BLaER1 (cell line): ENCODE measurements around the gene MFAP2.
A peak's percentile ranks its signal among the peaks of the same experiment; 100 is the strongest.

ENCODE experiments used
- H3K27ac ChIP-seq: shearing (Covaris generic); formaldehyde crosslinking; 2 replicates; pipeline ENCODE4 v1.8.1; 2022
- H3K27me3 ChIP-seq: shearing (Covaris generic); formaldehyde crosslinking; 2 replicates; pipeline ENCODE4 v1.8.1; 2022
- H3K36me3 ChIP-seq: shearing (Covaris generic); formaldehyde crosslinking; 2 replicates; pipeline ENCODE4 v1.8.1; 2022
- H3K4me1 ChIP-seq: shearing (Covaris generic); formaldehyde crosslinking; 2 replicates; pipeline ENCODE4 v1.8.1; 2022
- H3K4me2 ChIP-seq: shearing (Covaris generic); formaldehyde crosslinking; 2 replicates; pipeline ENCODE4 v1.8.1; 2022
- H3K4me3 ChIP-seq: shearing (Covaris generic); formaldehyde crosslinking; 2 replicates; pipeline ENCODE4 v1.8.1; 2022
- H3K9ac ChIP-seq: shearing (Covaris generic); formaldehyde crosslinking; 2 replicates; pipeline ENCODE4 v1.8.1; 2022
- H3K9me3 ChIP-seq: shearing (Covaris generic); formaldehyde crosslinking; 2 replicates; pipeline ENCODE4 v1.8.1; 2022
- H4K20me1 ChIP-seq: shearing (Covaris generic); formaldehyde crosslinking; 2 replicates; pipeline ENCODE4 v1.8.1; 2022
- Cebpa-rat ChIP-seq: shearing (Covaris generic); IDR thresholded peaks from 2 replicates; pipeline ENCODE4 v1.8.1; 2022

MFAP2 gene

DNA sequence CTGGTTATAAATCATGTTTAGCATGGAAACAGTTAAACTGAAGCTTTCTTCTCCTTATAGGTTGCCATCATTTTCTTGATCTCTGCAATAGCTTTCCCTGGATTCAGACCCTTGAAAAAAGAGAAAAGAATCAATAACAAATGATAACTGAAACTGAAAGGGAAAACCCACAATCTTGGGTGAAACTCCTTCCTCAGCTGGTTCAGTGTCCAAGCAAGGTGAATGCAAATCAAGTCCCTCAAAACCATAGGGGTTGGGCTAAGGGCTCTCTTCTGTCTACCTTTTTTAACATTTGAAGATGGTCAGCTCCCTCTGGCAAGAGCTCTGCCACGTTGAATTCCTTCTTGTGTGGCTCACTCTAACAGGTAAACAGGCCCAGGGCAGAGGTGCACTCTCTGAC, 38.4 kb upstream of the MFAP2 start:
- Histone ChIP-seq H4K20me1 (peaks cover 5% of the 10 kb centered on the region; the same call in 1 of the 2 replicates), H3K27ac (no peak overlapping the region), H3K9ac (no peak overlapping the region), H3K36me3 (peaks cover 66% of the 10 kb centered on the region), H3K4me1 (peaks cover 20% of the 10 kb centered on the region), H3K4me2 (no peak overlapping the region), H3K4me3 (no peak overlapping the region), H3K9me3 (no peaks in the 10 kb centered on the region), H3K27me3 (no peaks in the 10 kb centered on the region)
- TF ChIP-seq Cebpa-rat, result no peak

DNA sequence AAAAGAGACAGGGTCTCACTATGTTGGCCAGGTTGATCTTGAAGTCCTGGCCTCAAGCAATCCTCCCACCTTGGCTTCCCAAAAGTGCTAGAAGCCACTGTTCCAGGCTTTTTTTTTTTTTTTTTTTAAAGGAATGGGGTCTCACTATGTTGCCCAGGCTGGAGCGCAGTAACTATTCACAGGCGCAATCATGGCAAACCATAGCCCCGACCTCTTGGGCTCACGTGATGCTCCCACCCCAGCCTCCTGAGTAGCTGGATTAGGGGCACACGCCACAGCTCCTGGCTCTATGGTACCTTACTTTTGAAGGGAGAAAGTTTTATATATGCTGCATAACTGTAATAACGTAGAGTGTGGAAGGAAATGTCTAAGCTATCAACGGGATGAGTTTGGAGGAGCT, 37.0 kb upstream of the MFAP2 start:
- Histone ChIP-seq H3K27ac (no peak overlapping the region), H3K9ac (no peak overlapping the region), H4K20me1 (no peaks in the 10 kb centered on the region), H3K27me3 (no peaks in the 10 kb centered on the region), H3K4me2 (no peak overlapping the region), H3K4me3 (no peak overlapping the region), H3K4me1 (peaks cover 26% of the 10 kb centered on the region), H3K36me3 (peaks cover 51% of the 10 kb centered on the region), H3K9me3 (no peaks in the 10 kb centered on the region)
- no peak for TF ChIP-seq Cebpa-rat

DNA sequence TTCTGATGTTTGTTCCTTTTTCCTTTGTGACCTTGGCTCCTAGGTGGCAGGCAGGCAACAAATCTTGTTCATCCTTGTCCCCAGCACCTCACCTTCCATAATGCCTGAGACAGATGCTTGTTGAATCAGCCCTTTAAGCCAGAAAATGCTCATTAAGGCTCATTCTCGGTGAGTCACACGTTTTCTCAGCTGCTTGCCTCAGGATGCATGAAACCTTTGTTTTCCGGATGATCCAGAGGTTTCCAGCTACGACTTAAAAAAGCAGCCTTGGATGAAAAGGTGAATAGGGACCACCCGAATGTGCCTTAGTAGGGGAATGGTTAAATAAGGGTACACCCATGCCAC, 35.9 kb upstream of the MFAP2 start:
- Histone ChIP-seq H3K4me3 (no peak overlapping the region), H3K4me1 (peaks cover 33% of the 10 kb centered on the region), H3K27ac (no peak overlapping the region), H3K4me2 (no peak overlapping the region), H3K36me3 (peaks cover 40% of the 10 kb centered on the region), H3K9ac (no peak overlapping the region), H4K20me1 (peaks cover 1% of the 10 kb centered on the region), H3K27me3 (no peaks in the 10 kb centered on the region), H3K9me3 (no peaks in the 10 kb centered on the region)
- no peak for TF ChIP-seq Cebpa-rat

DNA sequence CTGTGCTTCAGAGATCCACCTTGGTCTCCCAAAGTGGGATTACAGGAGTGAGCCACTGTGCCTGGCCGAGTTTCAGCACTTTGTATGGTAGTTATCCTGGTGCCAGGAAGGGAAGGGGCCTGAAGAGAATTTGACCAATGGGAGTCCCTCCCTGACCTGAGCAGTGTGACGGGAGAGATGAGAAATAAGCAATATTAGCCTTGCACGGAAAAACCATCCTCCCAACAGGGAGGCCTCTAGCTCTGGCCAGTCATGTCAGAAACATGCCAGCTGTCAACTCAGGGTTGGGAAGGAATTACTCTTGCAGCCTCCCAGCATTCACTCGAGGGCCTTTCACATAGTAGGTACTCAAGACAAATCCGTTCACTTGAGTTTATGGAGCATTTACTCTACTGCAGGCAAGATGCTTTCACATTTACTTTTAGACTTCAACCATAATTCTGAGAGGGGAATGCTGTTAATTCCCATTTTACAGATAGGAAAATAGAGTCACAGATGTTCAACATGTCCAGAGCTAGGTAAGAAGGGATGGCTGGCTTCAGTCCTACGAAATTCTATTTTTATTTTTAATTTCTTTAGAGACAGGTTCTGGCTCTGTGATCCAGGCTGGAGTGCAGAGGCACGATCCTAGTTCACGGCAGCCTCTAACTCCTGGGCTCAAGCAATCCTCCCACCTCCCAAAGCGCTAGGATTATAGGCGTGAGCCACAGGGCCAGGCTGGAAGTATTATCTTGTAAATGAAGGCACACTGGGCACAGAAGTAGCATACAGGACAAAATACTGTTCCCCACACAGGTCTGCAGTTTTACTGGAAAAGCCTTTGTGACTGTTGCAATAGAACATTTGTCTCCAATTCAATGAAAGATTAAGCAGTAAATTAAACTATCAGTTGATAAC, 34.5 kb upstream of the MFAP2 start:
- H3K4me2 ChIP-seq, result peak overlapping the region; percentile 100
- no peaks in the 10 kb centered on the region for H3K9me3 ChIP-seq
- no peak overlapping the region for H3K4me3 ChIP-seq
- H4K20me1 ChIP-seq, result peaks cover 15% of the 10 kb centered on the region
- TF ChIP-seq Cebpa-rat, result no peak
- H3K4me1 ChIP-seq, result peaks cover 47% of the 10 kb centered on the region
- 0 out of 2 replicates have a peak overlapping the region, but pooled peaks have one; percentile 32 for H3K9ac ChIP-seq
- peaks cover 26% of the 10 kb centered on the region for H3K36me3 ChIP-seq
- H3K27ac ChIP-seq, result no peak overlapping the region
- H3K27me3 ChIP-seq, result no peaks in the 10 kb centered on the region

DNA sequence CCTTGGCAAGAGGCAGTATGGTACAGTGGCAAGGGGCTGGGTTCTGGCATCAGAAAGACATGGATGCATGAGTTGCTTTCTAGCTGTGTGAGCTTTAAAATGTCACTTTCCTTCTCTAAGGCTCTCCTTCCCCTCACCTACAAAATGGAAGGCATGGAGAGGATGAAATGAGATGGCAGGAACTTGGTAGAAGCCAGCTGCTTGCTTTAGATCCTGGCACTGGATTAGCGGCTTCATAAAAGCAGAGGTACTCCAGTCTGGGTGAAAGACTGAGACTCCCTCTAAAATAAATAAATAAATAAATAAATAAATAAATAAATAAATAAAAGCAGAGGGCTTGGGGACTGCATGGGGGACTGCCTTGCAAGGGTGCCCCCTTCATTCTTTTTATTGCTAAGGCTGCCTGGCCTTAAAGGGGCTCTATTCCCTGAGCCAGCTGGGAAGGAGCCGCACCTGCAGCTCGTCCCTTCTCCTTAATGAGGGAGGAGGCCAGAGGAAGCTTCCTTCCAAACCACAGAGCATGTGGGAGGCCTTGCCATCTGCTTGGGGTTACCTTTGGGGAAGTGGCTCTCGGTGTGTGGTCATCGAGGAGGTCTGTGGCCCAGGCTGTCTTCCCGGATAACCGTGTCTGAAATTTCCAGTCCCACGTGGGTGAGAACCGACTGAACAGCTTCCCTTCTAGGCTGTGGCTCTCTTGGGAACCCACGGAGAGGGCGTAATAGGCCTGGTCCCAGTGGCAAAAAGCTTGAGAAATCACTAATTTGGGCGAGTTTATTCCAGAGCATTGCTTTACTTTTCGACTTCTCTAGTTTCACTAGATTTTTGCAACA, 33.3 kb upstream of the MFAP2 start:
- H3K4me3 ChIP-seq, result no peak overlapping the region
- peak overlapping the region; percentile 48; the same call in 1 of the 2 replicates for H3K27ac ChIP-seq
- no peaks in the 10 kb centered on the region for H3K9me3 ChIP-seq
- H3K27me3 ChIP-seq, result no peaks in the 10 kb centered on the region
- H3K4me1 ChIP-seq, result peaks cover 59% of the 10 kb centered on the region
- peak overlapping the region; percentile 100 for H3K4me2 ChIP-seq
- H3K36me3 ChIP-seq, result peaks cover 14% of the 10 kb centered on the region
- H4K20me1 ChIP-seq, result peaks cover 27% of the 10 kb centered on the region
- no peak for TF ChIP-seq Cebpa-rat
- H3K9ac ChIP-seq, result peak overlapping the region; percentile 32; the same call in 1 of the 2 replicates

DNA sequence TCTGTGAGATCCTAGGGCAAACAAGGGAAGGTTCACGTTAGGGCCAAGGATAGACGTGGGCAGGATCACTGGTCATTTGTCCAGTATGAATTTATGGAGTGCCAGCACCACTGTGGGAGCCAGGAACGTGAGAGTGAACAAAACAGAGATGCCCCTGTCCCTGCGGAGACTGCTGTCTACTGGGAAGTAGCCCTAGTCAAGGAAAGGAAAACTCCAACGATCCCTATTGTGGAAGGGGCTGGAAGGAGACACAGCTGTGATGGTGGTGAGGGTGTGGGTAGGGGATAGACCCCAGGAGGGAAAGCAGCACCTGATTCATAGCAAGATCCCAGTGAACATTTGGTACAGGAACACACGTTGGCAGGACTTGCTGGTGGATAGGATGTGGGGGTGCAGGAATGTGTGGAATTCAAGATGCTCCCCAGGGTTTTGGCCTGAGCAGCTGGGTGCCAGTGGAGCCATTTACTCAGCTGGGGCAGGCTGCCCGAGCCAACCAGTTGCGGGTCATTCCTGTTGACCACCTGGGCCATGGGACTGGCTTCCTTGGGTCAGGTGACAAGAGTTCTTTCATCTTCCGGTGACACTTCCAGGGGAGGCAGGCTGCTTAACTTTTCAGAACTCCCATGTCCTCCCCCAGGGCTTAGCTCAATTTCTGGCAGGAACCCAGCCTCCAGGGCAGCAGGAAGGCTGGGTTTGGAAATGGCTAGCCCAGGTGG, 32.5 kb upstream of the MFAP2 start:
- Histone ChIP-seq H3K27ac (no peak overlapping the region), H3K9ac (no peak overlapping the region), H4K20me1 (peaks cover 34% of the 10 kb centered on the region), H3K27me3 (no peaks in the 10 kb centered on the region), H3K4me3 (no peak overlapping the region), H3K9me3 (no peaks in the 10 kb centered on the region), H3K4me2 (peak overlapping the region; percentile 100), H3K4me1 (peaks cover 66% of the 10 kb centered on the region), H3K36me3 (peaks cover 6% of the 10 kb centered on the region)
- no peak for TF ChIP-seq Cebpa-rat

DNA sequence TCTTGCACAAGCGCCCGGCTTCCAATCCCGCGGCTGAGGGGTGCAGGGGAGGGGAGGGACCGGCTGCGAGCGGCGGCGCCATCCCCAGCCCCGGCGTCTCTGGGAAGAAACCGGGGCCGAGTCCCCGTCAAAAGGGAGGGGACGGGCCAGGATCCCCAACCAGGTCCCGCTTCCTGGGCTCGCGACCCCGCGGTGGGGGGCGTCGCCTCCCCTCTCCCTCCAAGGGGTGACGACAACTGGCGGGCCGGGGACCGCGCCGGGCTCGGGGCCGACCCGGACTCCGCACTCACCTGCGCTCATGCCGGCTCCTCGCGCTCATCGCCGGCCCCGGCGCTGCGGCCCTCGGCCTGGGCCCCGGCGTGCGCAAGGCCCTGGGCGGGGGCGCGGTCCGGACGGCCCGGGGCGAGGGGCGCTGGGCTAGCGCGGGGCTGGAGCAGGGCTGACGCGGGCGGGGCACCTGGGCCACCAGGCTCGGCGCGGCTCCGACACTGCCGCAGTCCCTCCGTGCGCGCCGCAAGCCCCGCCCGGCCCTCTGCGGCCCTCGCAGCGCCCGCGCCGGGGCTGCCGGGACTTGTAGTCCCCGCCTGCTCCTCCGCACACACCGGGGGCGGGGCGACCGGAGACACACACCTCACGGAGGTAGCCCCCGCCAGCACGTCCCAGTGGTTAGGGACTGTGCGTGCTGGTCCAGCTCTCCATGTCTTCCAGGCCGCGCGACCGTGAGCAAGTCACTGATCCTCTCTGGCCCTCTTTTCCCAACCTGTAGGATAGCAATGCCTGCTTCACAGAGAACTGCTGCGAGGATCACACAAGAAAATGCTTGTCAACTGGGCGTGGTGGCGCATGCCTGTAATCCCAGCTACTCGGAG, 31.3 kb upstream of the MFAP2 start, which contains the start of gene ATP13A2:
Gene ATP13A2 (minus strand): TSS at position 490 of the 869 bp plus-strand sequence. CDS start 190 bp downstream, at position 300.
- peak within 1 kb of the TSS; percentile 93 for H3K4me3 ChIP-seq
- H3K27ac ChIP-seq, result peak within 1 kb of the TSS; percentile 86
- peaks cover 70% of the 10 kb centered on the region for H3K4me1 ChIP-seq
- H3K36me3 ChIP-seq, result no peaks in the 10 kb centered on the region
- no peaks in the 10 kb centered on the region for H3K27me3 ChIP-seq
- H3K4me2 ChIP-seq, result peak within 1 kb of the TSS; percentile 100
- H3K9me3 ChIP-seq, result no peaks in the 10 kb centered on the region
- H4K20me1 ChIP-seq, result peaks cover 47% of the 10 kb centered on the region
- no peak for TF ChIP-seq Cebpa-rat
- peak within 1 kb of the TSS; percentile 82 for H3K9ac ChIP-seq

DNA sequence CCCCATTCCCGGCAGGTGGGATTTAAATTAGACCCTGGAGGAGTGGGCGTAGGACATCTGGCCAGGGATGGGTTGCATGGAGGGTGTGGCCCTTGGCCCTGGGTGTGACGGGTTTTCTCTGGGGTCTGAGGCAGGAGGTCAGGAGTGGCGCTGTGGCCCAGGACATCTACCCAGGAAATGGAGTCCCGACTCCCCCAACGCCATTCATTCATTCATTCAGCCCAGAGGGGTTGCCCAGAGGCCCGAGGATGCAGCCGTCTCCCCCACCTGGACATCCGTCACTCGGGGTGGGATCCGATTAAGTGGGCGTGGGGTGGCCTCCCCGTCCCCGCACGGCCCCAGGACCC, 30.6 kb upstream of the MFAP2 start:
- Histone ChIP-seq H3K4me3 (peak overlapping the region; percentile 93), H3K27ac (peak overlapping the region; percentile 86), H3K36me3 (no peaks in the 10 kb centered on the region), H3K27me3 (no peaks in the 10 kb centered on the region), H4K20me1 (peaks cover 53% of the 10 kb centered on the region), H3K4me2 (peak overlapping the region; percentile 100), H3K9me3 (no peaks in the 10 kb centered on the region), H3K9ac (peak overlapping the region; percentile 82), H3K4me1 (peaks cover 70% of the 10 kb centered on the region)
- TF ChIP-seq Cebpa-rat, result no peak

DNA sequence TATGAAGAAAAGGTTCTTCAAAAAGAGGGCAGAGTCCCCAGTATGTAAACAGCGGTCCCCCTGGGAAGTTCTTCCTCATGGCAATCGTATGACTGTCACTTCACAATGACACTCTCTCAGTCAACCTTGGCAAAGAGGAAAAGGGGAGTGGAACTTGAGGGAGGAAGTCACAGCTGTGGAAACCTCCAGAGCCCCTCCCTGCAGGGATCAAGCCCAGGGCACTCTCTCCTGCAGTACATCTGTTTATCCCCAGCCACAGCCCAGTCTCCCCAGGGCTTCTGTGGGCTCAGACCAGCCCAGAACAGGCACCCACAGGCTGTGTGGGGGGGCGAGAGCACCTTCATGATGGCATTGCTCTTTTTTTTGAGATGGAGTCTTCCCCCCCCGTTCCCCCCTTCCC, 29.3 kb upstream of the MFAP2 start:
- Histone ChIP-seq H3K4me1 (peaks cover 67% of the 10 kb centered on the region), H4K20me1 (peaks cover 61% of the 10 kb centered on the region), H3K27me3 (no peaks in the 10 kb centered on the region), H3K9me3 (no peaks in the 10 kb centered on the region), H3K9ac (no peak overlapping the region; the same call in 1 of the 2 replicates), H3K4me2 (peak overlapping the region; percentile 100), H3K36me3 (peaks cover 11% of the 10 kb centered on the region), H3K27ac (peak overlapping the region; percentile 55), H3K4me3 (no peak overlapping the region)
- TF ChIP-seq Cebpa-rat, result no peak
